Epithelial cell of esophagus (primary cell): ENCODE data around the gene MTARC1.

Experiments
- DNase-seq: peaks from one replicate; pipeline ENCODE4 v3.0.0; 2010; ENCODE audit warnings: low read depth
- H3K4me3 ChIP-seq: 2 replicates; pipeline ENCODE4 v1.5.1; 2011; ENCODE audit warnings: mild to moderate bottlenecking, low read length, control low read depth
- TF ChIP-seq, protein P1 (sequence below): IDR thresholded peaks from 2 replicates; pipeline ENCODE4 v1.5.1; 2011; ENCODE audit warnings: low read depth, mild to moderate bottlenecking, low read length, control low read depth, inconsistent platforms; ENCODE audit not compliant: insufficient read depth; ENCODE audit errors: missing control alignments

The MTARC1 gene

DNA sequence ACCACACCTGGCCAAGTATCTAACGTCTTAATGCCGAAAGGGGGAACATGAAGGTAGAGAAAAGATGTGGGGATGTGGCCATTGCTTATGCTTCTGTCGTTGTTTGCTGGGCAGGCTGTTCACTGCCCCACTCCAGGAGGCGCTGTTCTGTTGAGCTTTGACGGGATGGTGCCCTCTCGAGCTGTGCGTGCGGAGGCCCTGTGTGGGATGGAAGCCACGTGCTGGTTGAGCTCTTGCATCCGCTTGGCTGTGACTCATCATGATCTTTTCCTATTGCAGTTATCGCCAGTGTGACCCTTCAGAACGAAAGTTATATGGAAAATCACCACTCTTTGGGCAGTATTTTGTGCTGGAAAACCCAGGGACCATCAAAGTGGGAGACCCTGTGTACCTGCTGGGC is 26.3 kb downstream of the MTARC1 start:
- no peak overlapping the region for H3K4me3 ChIP-seq
- TF ChIP-seq, protein P1, sequence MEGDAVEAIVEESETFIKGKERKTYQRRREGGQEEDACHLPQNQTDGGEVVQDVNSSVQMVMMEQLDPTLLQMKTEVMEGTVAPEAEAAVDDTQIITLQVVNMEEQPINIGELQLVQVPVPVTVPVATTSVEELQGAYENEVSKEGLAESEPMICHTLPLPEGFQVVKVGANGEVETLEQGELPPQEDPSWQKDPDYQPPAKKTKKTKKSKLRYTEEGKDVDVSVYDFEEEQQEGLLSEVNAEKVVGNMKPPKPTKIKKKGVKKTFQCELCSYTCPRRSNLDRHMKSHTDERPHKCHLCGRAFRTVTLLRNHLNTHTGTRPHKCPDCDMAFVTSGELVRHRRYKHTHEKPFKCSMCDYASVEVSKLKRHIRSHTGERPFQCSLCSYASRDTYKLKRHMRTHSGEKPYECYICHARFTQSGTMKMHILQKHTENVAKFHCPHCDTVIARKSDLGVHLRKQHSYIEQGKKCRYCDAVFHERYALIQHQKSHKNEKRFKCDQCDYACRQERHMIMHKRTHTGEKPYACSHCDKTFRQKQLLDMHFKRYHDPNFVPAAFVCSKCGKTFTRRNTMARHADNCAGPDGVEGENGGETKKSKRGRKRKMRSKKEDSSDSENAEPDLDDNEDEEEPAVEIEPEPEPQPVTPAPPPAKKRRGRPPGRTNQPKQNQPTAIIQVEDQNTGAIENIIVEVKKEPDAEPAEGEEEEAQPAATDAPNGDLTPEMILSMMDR = no peak
- no peak for DNase-seq

DNA sequence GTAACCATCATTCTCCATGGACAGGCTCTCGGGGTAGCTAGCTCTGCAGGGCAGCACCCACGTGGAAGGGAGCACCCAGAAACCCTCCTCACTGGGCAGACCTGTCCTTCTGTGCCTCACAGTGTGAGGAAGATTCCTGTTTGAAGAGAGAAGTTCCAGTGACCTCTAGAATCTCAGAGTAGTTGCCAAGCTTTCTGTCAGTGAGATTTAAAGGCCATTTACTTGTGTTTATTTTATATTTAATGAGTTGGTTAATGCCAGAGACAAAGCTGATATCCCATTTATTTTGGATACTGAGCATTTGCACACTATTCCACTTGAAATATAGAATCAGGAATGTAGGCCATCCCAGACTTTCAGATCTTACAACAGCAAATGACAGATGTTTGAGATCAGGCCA is 28.7 kb downstream of the MTARC1 start:
- no peak overlapping the region for H3K4me3 ChIP-seq
- DNase-seq = no peak
- TF ChIP-seq, protein P1 = no peak

DNA sequence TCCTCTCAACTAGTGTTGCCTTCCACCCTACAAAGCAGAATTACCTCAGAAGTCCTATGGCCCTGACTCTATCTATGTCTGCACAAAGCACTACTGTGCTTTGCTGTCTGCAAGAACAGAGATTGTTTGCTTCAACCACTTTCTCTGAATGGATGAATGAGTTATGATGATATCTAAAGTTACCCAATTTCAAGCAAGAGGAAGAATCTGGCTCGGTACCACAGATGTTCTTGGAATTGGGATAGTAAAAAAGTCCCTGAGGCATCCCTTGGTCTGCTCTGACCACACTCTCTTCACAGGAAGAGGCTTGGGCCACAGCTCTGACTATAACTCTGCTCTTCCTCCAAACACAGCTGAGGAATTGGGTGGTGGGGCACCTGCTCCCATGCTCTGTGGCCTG is 31.2 kb downstream of the MTARC1 start:
- TF ChIP-seq, protein P1 = no peak
- DNase-seq = no peak
- no peak overlapping the region for H3K4me3 ChIP-seq

DNA sequence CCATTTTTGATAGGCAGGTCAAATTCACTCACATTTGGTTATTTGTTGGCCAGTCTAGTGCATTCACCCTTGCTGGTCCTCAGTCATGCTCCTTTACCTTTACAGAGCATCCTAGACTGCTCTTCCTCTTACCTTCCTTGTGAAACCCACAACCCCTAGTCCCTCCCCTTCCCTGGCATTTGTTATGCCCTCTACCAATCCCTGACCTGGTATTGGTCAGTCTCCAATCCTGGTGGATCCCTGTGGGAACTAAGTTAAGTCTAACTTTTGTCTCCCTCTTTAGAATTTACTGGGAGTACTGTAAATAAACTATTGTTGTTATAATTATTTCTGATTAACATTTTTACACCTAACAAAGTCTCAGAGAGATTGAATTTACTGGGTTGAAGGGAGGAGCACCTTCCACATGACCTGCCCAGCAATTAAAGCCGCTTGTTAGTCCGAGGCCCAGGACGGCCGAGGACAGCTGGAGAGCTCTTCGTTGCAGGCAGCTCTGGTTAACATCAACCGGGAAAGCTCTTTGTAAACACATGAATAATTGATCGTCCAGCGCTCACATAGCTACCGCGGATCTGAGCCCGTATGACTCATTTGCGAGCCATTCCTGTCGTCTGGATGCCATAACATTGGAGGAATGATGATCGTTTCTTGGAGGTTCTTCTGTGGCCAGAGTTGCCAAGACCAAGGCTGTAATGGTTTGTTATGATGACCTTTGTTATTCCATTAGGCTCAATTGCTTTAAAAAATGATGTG is 31.9 kb downstream of the MTARC1 start:
- TF ChIP-seq, protein P1 = no peak
- no peak for DNase-seq
- H3K4me3 ChIP-seq = no peak overlapping the region

DNA sequence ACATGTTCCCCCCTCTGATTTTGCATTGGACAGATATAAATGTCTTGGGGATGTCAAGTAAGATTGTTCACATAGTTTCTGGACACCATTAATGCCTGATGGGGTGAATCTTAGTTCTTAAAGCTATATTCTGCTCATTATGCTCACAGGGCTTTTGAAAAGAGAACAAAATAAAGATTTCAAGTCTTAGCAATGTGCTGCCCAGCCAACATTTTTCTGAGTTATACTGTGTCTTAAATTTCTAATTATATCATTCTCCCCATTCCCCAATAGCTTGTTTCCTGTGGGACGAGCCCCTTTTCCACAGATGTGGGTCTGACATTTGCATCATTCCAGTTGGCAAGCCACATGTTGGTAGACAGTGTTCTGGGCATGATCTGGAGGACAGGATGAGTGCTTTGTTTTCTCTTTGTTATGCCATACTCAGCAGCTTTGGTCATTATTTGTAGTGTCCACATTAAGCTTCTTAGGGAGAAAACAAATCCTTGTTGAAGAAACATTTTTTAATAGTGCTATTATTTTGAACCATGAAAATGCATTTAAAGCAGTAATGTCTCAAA is 32.8 kb downstream of the MTARC1 start:
- no peak for DNase-seq
- H3K4me3 ChIP-seq = no peak overlapping the region

DNA sequence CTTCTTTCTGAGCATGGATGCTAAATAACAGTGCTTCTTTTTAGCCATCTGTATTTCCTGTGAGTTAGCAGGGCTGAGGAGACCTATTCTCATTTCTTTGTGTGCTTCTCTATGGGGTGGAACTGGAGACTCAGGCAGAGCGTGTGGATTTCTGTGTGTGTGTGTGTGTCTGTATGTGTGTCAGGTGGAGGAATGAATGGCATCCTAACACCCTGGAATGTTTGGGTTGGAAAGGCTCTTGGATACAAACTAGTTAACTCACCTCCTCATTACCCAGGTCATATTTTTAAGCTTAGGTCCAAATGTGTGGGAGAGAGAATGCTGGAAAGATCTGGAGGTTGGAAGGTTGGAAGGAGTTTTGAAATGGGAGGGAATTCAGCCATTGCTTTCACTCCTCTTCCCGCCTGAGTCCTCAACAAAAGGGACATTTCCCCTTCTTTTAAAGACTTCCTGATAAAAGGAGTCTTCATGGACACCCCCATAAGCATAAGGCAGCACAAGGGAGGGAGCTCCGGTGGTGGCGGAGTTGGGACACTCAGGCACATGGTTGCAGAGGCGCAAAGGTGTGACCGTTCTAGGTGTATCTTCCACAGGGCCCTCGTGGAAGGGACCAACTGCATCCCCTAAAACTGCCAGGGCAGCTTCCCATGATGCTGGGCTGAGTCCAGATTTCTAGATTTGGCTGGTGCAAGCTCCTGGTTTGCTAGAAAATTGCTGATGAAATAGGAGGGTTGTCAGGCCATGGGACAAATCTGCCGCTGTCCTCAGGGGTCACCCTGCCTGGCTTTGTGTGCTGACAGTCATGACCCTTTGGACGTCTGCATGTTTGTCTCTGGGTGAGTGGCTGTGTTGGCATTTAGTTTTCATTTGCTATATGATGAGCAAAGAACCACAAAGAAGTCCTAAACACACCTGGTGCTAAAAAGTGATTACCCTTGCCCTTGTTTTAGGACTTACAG is 37.6 kb downstream of the MTARC1 start:
- no peak for DNase-seq
- no peak overlapping the region for H3K4me3 ChIP-seq
- TF ChIP-seq, protein P1 = no peak

More for the DNA sequence above, 32.8 kb downstream of the MTARC1 start:
- TF ChIP-seq, protein P1 = no peak
